H1 (cell line): ENCODE measurements around the gene GABARAPL1. TPM values are rescaled to one million over a fixed set of nuclear protein-coding genes. Genes with fewer than 3 reads are reported as not detected.

Source experiments
- CTCF ChIA-PET: fragments of 300-600 bp; sonication (Branson Sonifier 250); formaldehyde crosslinking; loops from one replicate; lab custom pipeline; 2021; ENCODE audit not compliant: partially characterized antibody; lab: Charles Lee
- POLR2A ChIA-PET: fragments of 300-600 bp; sonication (Branson Sonifier 250); formaldehyde crosslinking; loops from one replicate; lab custom pipeline; 2021; ENCODE audit warnings: inconsistent platforms; ENCODE audit not compliant: partially characterized antibody; lab: Charles Lee
- DNase-seq, 2 experiments: peaks; one replicate each; pipeline versions ENCODE4 v3.0.0 to v3.0.0-alpha.2; 2010 to 2022; ENCODE audit warnings: low spot score in 2 of 2, low read depth in 1 of 2, mixed read lengths in 1 of 2
- FAIRE-seq: peaks from 2 replicates; lab custom pipeline; 2011; peaks lifted over from hg19 to GRCh38; lab: Jason Lieb, UNC
- H2AFZ ChIP-seq: 2 replicates; pipeline ENCODE4 v1.8.1; 2012; ENCODE audit warnings: low read length, inconsistent platforms
- H2AK5ac ChIP-seq: 2 replicates; pipeline ENCODE4 v1.6.1; 2013; ENCODE audit warnings: low read depth, low read length
- H2BK120ac ChIP-seq: replicated peaks from 2 replicates; pipeline ENCODE3; 2013; ENCODE audit warnings: low read depth, low read length, inconsistent platforms
- H2BK12ac ChIP-seq: 2 replicates; pipeline ENCODE4 v1.6.1; 2013; ENCODE audit warnings: low read depth, low read length
- H2BK15ac ChIP-seq: 2 replicates; pipeline ENCODE4 v1.6.1; 2013; ENCODE audit warnings: low read length
- H2BK20ac ChIP-seq: 2 replicates; pipeline ENCODE4 v1.6.1; 2013; ENCODE audit warnings: low read length
- H2BK5ac ChIP-seq: 2 replicates; pipeline ENCODE4 v1.6.1; 2013; ENCODE audit warnings: low read depth, low read length
- H3K14ac ChIP-seq: 2 replicates; pipeline ENCODE4 v1.6.1; 2013; ENCODE audit warnings: inconsistent platforms; ENCODE audit not compliant: insufficient read length
- H3K18ac ChIP-seq: 2 replicates; pipeline ENCODE4 v1.6.1; 2013; ENCODE audit warnings: low read length; ENCODE audit errors: extremely low read depth
- H3K23ac ChIP-seq: 2 replicates; pipeline ENCODE4 v1.6.1; 2013; ENCODE audit warnings: inconsistent platforms; ENCODE audit not compliant: insufficient read length
- H3K23me2 ChIP-seq: 2 replicates; pipeline ENCODE4 v1.6.1; 2013; ENCODE audit warnings: low read depth, low read length
- H3K27ac ChIP-seq: 2 replicates; pipeline ENCODE4 v1.6.1; 2011; ENCODE audit warnings: low read depth, low read length, inconsistent platforms
- H3K27me3 ChIP-seq, 4 experiments: replicated peaks in 1 of 4; 1 replicate in 1 of 4; 2 replicates in 3 of 4; pipeline versions ENCODE4 v1.6.1 to v1.8.1; 2011 to 2013; ENCODE audit warnings: low read length in 3 of 4, mild to moderate bottlenecking in 3 of 4, inconsistent platforms in 2 of 4, mixed read lengths in 2 of 4, moderate library complexity in 1 of 4; ENCODE audit not compliant: control insufficient read depth in 3 of 4, insufficient read depth in 3 of 4; ENCODE audit errors: extremely low read depth in 1 of 4
- H3K36me3 ChIP-seq, 4 experiments: 2 replicates each; pipeline versions ENCODE4 v1.6.1 to v1.8.1; 2011 to 2013; ENCODE audit warnings: mild to moderate bottlenecking in 4 of 4, low read length in 3 of 4, moderate library complexity in 2 of 4, control low read depth in 1 of 4, inconsistent platforms in 1 of 4; ENCODE audit not compliant: insufficient read depth in 4 of 4, control insufficient read depth in 2 of 4
- H3K4ac ChIP-seq: replicated peaks from 2 replicates; pipeline ENCODE3; 2013; ENCODE audit warnings: low read length, low read depth, mixed read lengths, inconsistent platforms; ENCODE audit not compliant: insufficient read length
- H3K4me1 ChIP-seq, 4 experiments: replicated peaks in 1 of 4; 1 replicate in 1 of 4; 2 replicates in 3 of 4; pipeline versions ENCODE4 v1.6.1 to v1.8.1; 2011 to 2013; ENCODE audit warnings: low read length in 3 of 4, inconsistent platforms in 2 of 4, mixed read lengths in 1 of 4; ENCODE audit not compliant: insufficient read depth in 4 of 4, control insufficient read depth in 3 of 4
- H3K4me2 ChIP-seq, 2 experiments: 2 replicates each; pipeline versions ENCODE4 v1.6.1 to v1.8.1; 2011 to 2013; ENCODE audit warnings: low read depth in 2 of 2, low read length in 2 of 2, control low read depth in 1 of 2, inconsistent platforms in 1 of 2, mild to moderate bottlenecking in 1 of 2; ENCODE audit not compliant: insufficient read depth in 1 of 2
- H3K4me3 ChIP-seq, 4 experiments: fragments of 200-600, 300-600 bp in 1 of 4; sonication (generic), shearing (Covaris generic), sonication (Bioruptor Twin) in 1 of 4; 2 replicates each; pipeline versions ENCODE4 v1.5.1 to v1.8.1; 2011 to 2016; ENCODE audit warnings: low read length in 4 of 4, low read depth in 3 of 4, control low read depth in 2 of 4, inconsistent platforms in 2 of 4, mild to moderate bottlenecking in 2 of 4, mixed read lengths in 1 of 4, moderate library complexity in 1 of 4; ENCODE audit not compliant: insufficient read depth in 2 of 4; ENCODE audit errors: extremely low read depth in 1 of 4
- H3K56ac ChIP-seq: replicated peaks from 2 replicates; pipeline ENCODE3; 2013; ENCODE audit warnings: low read depth, mild to moderate bottlenecking, mixed read lengths, low read length, inconsistent platforms; ENCODE audit not compliant: insufficient read length
- H3K79me1 ChIP-seq: 2 replicates; pipeline ENCODE4 v1.6.1; 2013; ENCODE audit warnings: low read depth, low read length, control low read depth
- H3K79me2 ChIP-seq, 2 experiments: 2 replicates each; pipeline versions ENCODE4 v1.6.1 to v1.8.1; 2012 to 2013; ENCODE audit warnings: low read length in 2 of 2, mild to moderate bottlenecking in 2 of 2, inconsistent platforms in 1 of 2; ENCODE audit not compliant: insufficient read depth in 2 of 2, control insufficient read depth in 1 of 2
- H3K9ac ChIP-seq, 4 experiments: replicated peaks in 1 of 4; 1 replicate in 1 of 4; 2 replicates in 3 of 4; pipeline versions ENCODE4 v1.6.1 to v1.8.1; 2011 to 2013; ENCODE audit warnings: low read depth in 3 of 4, low read length in 3 of 4, control low read depth in 2 of 4, mild to moderate bottlenecking in 2 of 4, moderate library complexity in 2 of 4, inconsistent platforms in 1 of 4; ENCODE audit errors: extremely low read depth in 1 of 4
- H3K9me3 ChIP-seq, 2 experiments: 2 replicates each; pipeline versions ENCODE4 v1.6.1 to v1.8.1; 2012 to 2013; ENCODE audit warnings: mild to moderate bottlenecking in 2 of 2, moderate library complexity in 2 of 2, control low read depth in 1 of 2, inconsistent platforms in 1 of 2, low read depth in 1 of 2, low read length in 1 of 2, mixed read lengths in 1 of 2; ENCODE audit not compliant: insufficient read depth in 2 of 2
- H4K20me1 ChIP-seq, 2 experiments: replicated peaks in 1 of 2; 2 replicates each; pipeline versions ENCODE3 to v1.8.1; 2011 to 2013; ENCODE audit warnings: inconsistent platforms in 2 of 2, low read length in 2 of 2, mild to moderate bottlenecking in 1 of 2; ENCODE audit not compliant: insufficient read depth in 2 of 2, control insufficient read depth in 1 of 2
- H4K5ac ChIP-seq: 2 replicates; pipeline ENCODE4 v1.6.1; 2013; ENCODE audit warnings: low read length, low read depth, mixed read lengths, inconsistent platforms; ENCODE audit not compliant: insufficient read length
- H4K8ac ChIP-seq: 2 replicates; pipeline ENCODE4 v1.8.0; 2013; ENCODE audit warnings: mild to moderate bottlenecking, moderate library complexity, low read length, inconsistent platforms; ENCODE audit not compliant: insufficient read depth; ENCODE audit errors: extremely low read depth
- H4K91ac ChIP-seq: replicated peaks from 2 replicates; pipeline ENCODE3; 2013; ENCODE audit warnings: low read length, mixed read lengths, inconsistent platforms; ENCODE audit not compliant: insufficient read length
- EP300 ChIP-seq, 2 experiments: IDR thresholded peaks; 1 replicate in 1 of 2; 2 replicates in 1 of 2; pipeline ENCODE4 v1.6.1; 2011 to 2012; ENCODE audit warnings: low read depth in 2 of 2, low read length in 2 of 2, mild to moderate bottlenecking in 2 of 2, borderline replicate concordance in 1 of 2, inconsistent platforms in 1 of 2, moderate library complexity in 1 of 2
- GTF2F1 ChIP-seq: IDR thresholded peaks from 2 replicates; pipeline ENCODE4 v1.6.1; 2012; ENCODE audit warnings: low read depth, low read length, improper control_type of control experiment, borderline replicate concordance
- PHF8 ChIP-seq: fragments of 200-600 bp; sonication (generic); conservative IDR thresholded peaks from 2 replicates; pipeline ENCODE4 v1.7.1; 2012; ENCODE audit warnings: low read depth, mild to moderate bottlenecking, inconsistent platforms, low read length, moderate library complexity
- POLR2A ChIP-seq, 2 experiments: IDR thresholded peaks; 1 replicate in 1 of 2; 2 replicates in 1 of 2; pipeline ENCODE4 v1.6.1; 2011; ENCODE audit warnings: low read depth in 2 of 2, low read length in 2 of 2, mild to moderate bottlenecking in 2 of 2; ENCODE audit errors: control extremely low read depth in 1 of 2
- RNF2 ChIP-seq: fragments of 200-900, 300-1000 bp; sonication (generic); IDR thresholded peaks from 2 replicates; pipeline ENCODE4 v1.7.1; 2016; ENCODE audit warnings: borderline replicate concordance, low read depth, mild to moderate bottlenecking, antibody characterized with exemption, low read length; ENCODE audit not compliant: poor library complexity, severe bottlenecking; ENCODE audit errors: missing control alignments
- TEAD4 ChIP-seq: IDR thresholded peaks from 2 replicates; pipeline ENCODE4 v1.6.1; 2012; ENCODE audit warnings: low read depth, low read length, inconsistent platforms, mixed read lengths
- YY1 ChIP-seq: IDR thresholded peaks from 2 replicates; pipeline ENCODE4 v1.6.1; 2011; ENCODE audit warnings: low read depth, mild to moderate bottlenecking, low read length
- whole genome bisulfite sequencing, 2 experiments: shearing (Covaris generic) in 1 of 2; methylation state at CpG; one replicate each; pipeline versions ENCODE4 v1.1.6 to v1.1.7; 2013 to 2015; ENCODE audit warnings: low lambda C conversion rate in 2 of 2, mixed read lengths in 2 of 2, inconsistent platforms in 1 of 2, low coverage in 1 of 2, missing lambda C conversion rate in 1 of 2; ENCODE audit not compliant: insufficient replicate concordance in 2 of 2, insufficient coverage in 1 of 2, insufficient read length in 1 of 2; ENCODE audit errors: extremely low coverage in 1 of 2, missing lambda C conversion rate in 1 of 2; 5-methylcytosine and 5-hydroxymethylcytosine counted together
- long read RNA-seq, 2 experiments: library from RNA in 1 of 2; library from capped mRNA in 1 of 2; stranded (forward); transcript quantifications; one replicate each; pipeline ENCODE4 v2.0.0, GENCODE V29; 2021; ENCODE audit warnings: inconsistent platforms in 1 of 2
- polyA minus RNA-seq, 3 experiments: library from RNA; depleted of rRNA, polyadenylated mRNA; stranded (reverse); fragments of >200 nt; gene quantifications; 1 replicate in 2 of 3; 2 replicates in 1 of 3; pipeline ENCODE4 v1.2.3, GENCODE V29; 2011
- polyA plus RNA-seq, 7 experiments: library from polyadenylated mRNA; depleted of rRNA in 3 of 7; stranded (reverse) in 5 of 7; unstranded in 2 of 7; fragments of >200 nt in 5 of 7; fragments of 200-250 nt in 2 of 7; gene quantifications; 1 replicate in 5 of 7; 2 replicates in 1 of 7; 4 replicates in 1 of 7; pipeline versions ENCODE4 v1.2.1 to v1.2.3, GENCODE V29; 2011 to 2013; ENCODE audit warnings: missing spikeins in 2 of 7, mixed read lengths in 2 of 7
- total RNA-seq: library from RNA; stranded (reverse); fragmentation: NEBNext Ultra II Directional; extraction: Animal tissue kit (Norgen Biotek cat#: 25700); gene quantifications from 2 replicates; pipeline ENCODE4 v1.2.1, GENCODE V29; 2021
- TF ChIP-seq, protein P1 (sequence below): IDR thresholded peaks from 2 replicates; pipeline ENCODE4 v1.6.1; 2011; ENCODE audit warnings: low read depth, mild to moderate bottlenecking, low read length; ENCODE audit not compliant: insufficient read depth

The GABARAPL1 gene
- total RNA-seq (80.9 and 87.9 TPM in 2 replicates), polyA plus RNA-seq (2011; rRNA removed) (35.9 and 56.1 TPM in 2 replicates), polyA minus RNA-seq (2011; rRNA and poly(A)+ RNA removed) (57.8 and 71.4 TPM in 2 replicates)
- 72.5 TPM for polyA plus RNA-seq (2011; cell fraction: cytosol; rRNA removed)
- 30.2 TPM for polyA plus RNA-seq (2011; cell fraction: nucleus; rRNA removed)
- polyA plus RNA-seq (2012, experiment 1 of 2), result 77.9 to 103 TPM (median 89.7 TPM) in 4 replicates
- polyA plus RNA-seq (2012, experiment 2 of 2), result 34.4 TPM
- polyA plus RNA-seq (2013, experiment 1 of 2), result 39.6 TPM
- polyA plus RNA-seq (2013, experiment 2 of 2), result 41.7 TPM
- polyA minus RNA-seq (2011; cell fraction: cytosol; rRNA and poly(A)+ RNA removed), result 26.6 TPM
- 35.1 TPM for polyA minus RNA-seq (2011; cell fraction: nucleus; rRNA and poly(A)+ RNA removed)
- long read RNA-seq, experiment 1, transcript GABARAPL1-201 (4 exons, 1,957 nt), result major isoform, 21 of 85 reads
- long read RNA-seq, experiment 1, partial matches to known transcripts, result 15 of 85 reads
- long read RNA-seq, experiment 1, other reads (novel, unspliced or antisense), result 47 of 85 reads
- long read RNA-seq, experiment 2, transcript GABARAPL1-201 (4 exons, 1,957 nt), result major isoform, 64 of 99 reads
- long read RNA-seq, experiment 2, partial matches to known transcripts, result 2 of 99 reads
- long read RNA-seq, experiment 2, other reads (novel, unspliced or antisense), result 29 of 99 reads

DNA sequence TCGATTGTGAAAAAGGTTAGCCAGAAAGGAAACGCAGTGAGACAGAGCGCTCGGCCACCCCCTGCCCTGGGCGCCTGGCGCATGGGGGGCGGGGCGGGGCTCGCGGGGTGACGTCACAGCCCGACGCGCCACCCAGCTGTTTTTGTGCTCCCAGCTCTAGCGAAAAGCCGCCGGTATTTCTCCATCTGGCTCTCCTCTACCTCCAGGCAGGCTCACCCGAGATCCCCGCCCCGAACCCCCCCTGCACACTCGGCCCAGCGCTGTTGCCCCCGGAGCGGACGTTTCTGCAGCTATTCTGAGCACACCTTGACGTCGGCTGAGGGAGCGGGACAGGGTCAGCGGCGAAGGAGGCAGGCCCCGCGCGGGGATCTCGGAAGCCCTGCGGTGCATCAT is at the start of gene GABARAPL1:
GABARAPL1 (plus strand) TSS at position 139 of the 393 bp plus-strand sequence; CDS start at position 392, 253 bp downstream.
- no peak within 1 kb of the TSS for H3K56ac ChIP-seq
- peak within 1 kb of the TSS; percentile 66 to 97 (median 88) for H3K4me3 ChIP-seq
- WGBS, 2 experiments, result 4% methylated on average over 31 of the region's 35 CpGs; no CpG with 5 or more reads in 1 of the 2 experiments
- no peaks in the 10 kb centered on the region for H3K27me3 ChIP-seq
- H3K36me3 ChIP-seq, result no peaks in the 10 kb centered on the region; a peak in 1 of 8 replicates
- H2BK12ac ChIP-seq, result peak within 1 kb of the TSS; percentile 45; the same call in 1 of the 2 replicates
- H3K4me1 ChIP-seq, result peaks cover 0 to 10% (median 3%) of the 10 kb centered on the region in 4 experiments; a peak in 5 of 7 replicates
- peak in 1 of 2 experiments; percentile 82 for DNase-seq
- H3K4me2 ChIP-seq, result peak within 1 kb of the TSS; percentile 72 to 94
- no peaks in the 10 kb centered on the region for H4K20me1 ChIP-seq
- peak within 1 kb of the TSS; percentile 78 to 93 (median 88) for H3K9ac ChIP-seq
- H3K18ac ChIP-seq, result no peak within 1 kb of the TSS; the same call in 1 of the 2 replicates
- no peak within 1 kb of the TSS for H2BK20ac ChIP-seq
- no peak within 1 kb of the TSS for H3K14ac ChIP-seq
- peaks cover 8% of the 10 kb centered on the region for H3K23me2 ChIP-seq
- POLR2A ChIA-PET, result interaction anchor here (0.6 to 3.1 kb wide), 6 partner anchors 8 to 509 kb away, joined by 3 to 14 read pairs (median 4); no protein-coding TSS in a partner anchor
- peak within 1 kb of the TSS; percentile 26 for H2BK5ac ChIP-seq
- peak within 1 kb of the TSS; percentile 96 for H4K8ac ChIP-seq
- peak within 1 kb of the TSS; percentile 86 for H3K27ac ChIP-seq
- no peak for FAIRE-seq
- peaks cover 0 to 35% of the 10 kb centered on the region in 2 experiments; a peak in 3 of 4 replicates for H3K79me2 ChIP-seq
- CTCF ChIA-PET, result interaction anchor here (1.3 to 2.2 kb wide), 2 partner anchors 21 to 24 kb away, joined by 3 to 8 read pairs; no protein-coding TSS in a partner anchor
- no peak within 1 kb of the TSS for H2BK120ac ChIP-seq
- peaks cover 2% of the 10 kb centered on the region; the same call in 1 of the 2 replicates for H3K79me1 ChIP-seq
- H2AFZ ChIP-seq, result peak within 1 kb of the TSS; percentile 85
- H3K9me3 ChIP-seq, result no peaks in the 10 kb centered on the region
- H2BK15ac ChIP-seq, result peak within 1 kb of the TSS; percentile 48; the same call in 1 of the 2 replicates
- no peak within 1 kb of the TSS for H3K4ac ChIP-seq
- H4K91ac ChIP-seq, result no peak within 1 kb of the TSS
- no peak within 1 kb of the TSS for H3K23ac ChIP-seq
- H4K5ac ChIP-seq, result peak within 1 kb of the TSS; percentile 47
- no peak within 1 kb of the TSS; the same call in 1 of the 2 replicates for H2AK5ac ChIP-seq
- no peak for TF ChIP-seq YY1
- peak; percentile 68; the same call in 1 of the 2 replicates for TF ChIP-seq PHF8
- no peak for TF ChIP-seq RNF2
- TF ChIP-seq GTF2F1, result no peak
- TF ChIP-seq TEAD4, result no peak
- peak in 1 of 2 experiments; percentile 53; a peak in 1 of 3 replicates for TF ChIP-seq POLR2A (IDR thresholded peaks at IDR 0.05; ENCODE audit: control extremely low read depth in 1 of 2, low read depth in 2 of 2, low read length in 2 of 2)
- peak in 1 of 2 experiments; percentile 83; a peak in 1 of 3 replicates for TF ChIP-seq EP300 (IDR thresholded peaks at IDR 0.05; ENCODE audit: borderline replicate concordance in 1 of 2, low read depth in 2 of 2, low read length in 2 of 2)
- TF ChIP-seq, protein P1, sequence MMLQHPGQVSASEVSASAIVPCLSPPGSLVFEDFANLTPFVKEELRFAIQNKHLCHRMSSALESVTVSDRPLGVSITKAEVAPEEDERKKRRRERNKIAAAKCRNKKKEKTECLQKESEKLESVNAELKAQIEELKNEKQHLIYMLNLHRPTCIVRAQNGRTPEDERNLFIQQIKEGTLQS, result no peak
